ENCODE measurements around the gene PCSK4.

DNA sequence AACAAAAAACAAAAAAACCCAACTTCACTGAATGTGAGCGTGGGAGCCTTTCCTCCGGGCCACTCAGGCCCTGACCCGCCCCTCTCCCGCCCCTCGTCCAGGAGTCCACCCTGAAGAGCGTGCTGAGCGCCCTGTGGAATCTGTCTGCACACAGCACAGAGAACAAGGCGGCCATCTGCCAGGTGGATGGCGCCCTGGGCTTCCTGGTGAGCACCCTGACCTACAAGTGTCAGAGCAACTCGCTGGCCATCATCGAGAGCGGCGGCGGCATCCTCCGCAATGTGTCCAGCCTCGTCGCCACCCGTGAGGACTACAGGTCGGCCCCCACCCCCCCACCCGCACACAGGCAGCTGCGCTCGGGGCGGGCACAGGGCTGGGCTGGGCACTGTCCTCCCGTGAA, 28.3 kb downstream of the PCSK4 start:
- TF ChIP-seq CREB5 (CRISPR knock-in tag; IDR thresholded peaks at IDR 0.05; ENCODE audit: low read depth) (no peak), POU6F1 (CRISPR knock-in tag; IDR thresholded peaks at IDR 0.05; ENCODE audit: borderline replicate concordance, low read depth) (no peak), ZFP30 (CRISPR knock-in tag; IDR thresholded peaks at IDR 0.05) (no peak), ZFP3 (CRISPR knock-in tag; IDR thresholded peaks at IDR 0.05) (no peak), CSRNP3 (CRISPR knock-in tag; IDR thresholded peaks at IDR 0.05) (no peak)
- TF ChIP-seq, protein P1, sequence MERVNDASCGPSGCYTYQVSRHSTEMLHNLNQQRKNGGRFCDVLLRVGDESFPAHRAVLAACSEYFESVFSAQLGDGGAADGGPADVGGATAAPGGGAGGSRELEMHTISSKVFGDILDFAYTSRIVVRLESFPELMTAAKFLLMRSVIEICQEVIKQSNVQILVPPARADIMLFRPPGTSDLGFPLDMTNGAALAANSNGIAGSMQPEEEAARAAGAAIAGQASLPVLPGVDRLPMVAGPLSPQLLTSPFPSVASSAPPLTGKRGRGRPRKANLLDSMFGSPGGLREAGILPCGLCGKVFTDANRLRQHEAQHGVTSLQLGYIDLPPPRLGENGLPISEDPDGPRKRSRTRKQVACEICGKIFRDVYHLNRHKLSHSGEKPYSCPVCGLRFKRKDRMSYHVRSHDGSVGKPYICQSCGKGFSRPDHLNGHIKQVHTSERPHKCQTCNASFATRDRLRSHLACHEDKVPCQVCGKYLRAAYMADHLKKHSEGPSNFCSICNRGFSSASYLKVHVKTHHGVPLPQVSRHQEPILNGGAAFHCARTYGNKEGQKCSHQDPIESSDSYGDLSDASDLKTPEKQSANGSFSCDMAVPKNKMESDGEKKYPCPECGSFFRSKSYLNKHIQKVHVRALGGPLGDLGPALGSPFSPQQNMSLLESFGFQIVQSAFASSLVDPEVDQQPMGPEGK (CRISPR knock-in tag; IDR thresholded peaks at IDR 0.05; ENCODE audit: borderline replicate concordance) = no peak

Measured in SK-N-SH treated with all-trans-retinoic acid at 6 μM for 48 hours (cell line).